Left forelimb (tissue), 1 donor: ENCODE data around the gene ZNFX1.
"Not testable (repeated sequence)": the region's sequence is repeated elsewhere in the genome, so short reads cannot be mapped to it uniquely, and the experiment has no call there.

Source experiments
- DNase-seq: peaks from one replicate; pipeline ENCODE4 v3.0.0-alpha.2; 2018; ENCODE audit warnings: low spot score

The ZNFX1 gene

DNA sequence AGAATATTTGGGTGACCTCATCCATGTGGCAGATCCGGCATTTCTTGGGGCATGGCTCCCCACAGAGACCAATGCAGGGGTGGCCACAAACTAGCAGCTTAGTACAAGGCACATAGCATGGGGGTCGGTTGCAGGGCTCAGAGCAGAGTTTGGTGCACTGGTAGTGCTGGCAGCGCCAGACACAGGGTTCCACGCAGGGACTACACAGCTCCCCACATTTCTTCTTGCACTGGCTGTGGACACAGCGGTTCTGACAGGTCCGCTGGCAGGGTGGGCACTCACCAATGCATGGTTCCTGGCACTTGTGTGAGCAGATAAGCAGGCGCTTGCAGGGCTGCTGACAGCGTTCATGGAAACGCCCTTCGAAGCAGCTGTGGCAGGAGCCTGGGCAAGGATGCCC, 29.6 kb downstream of the ZNFX1 start:
- no peak for DNase-seq

GRCh38 chr20:49247792-49248191, 30.1 kb downstream of the ZNFX1 start:
- no peak for DNase-seq

GRCh38 chr20:49247169-49247723, 30.6 kb downstream of the ZNFX1 start:
- no peak for DNase-seq

DNA sequence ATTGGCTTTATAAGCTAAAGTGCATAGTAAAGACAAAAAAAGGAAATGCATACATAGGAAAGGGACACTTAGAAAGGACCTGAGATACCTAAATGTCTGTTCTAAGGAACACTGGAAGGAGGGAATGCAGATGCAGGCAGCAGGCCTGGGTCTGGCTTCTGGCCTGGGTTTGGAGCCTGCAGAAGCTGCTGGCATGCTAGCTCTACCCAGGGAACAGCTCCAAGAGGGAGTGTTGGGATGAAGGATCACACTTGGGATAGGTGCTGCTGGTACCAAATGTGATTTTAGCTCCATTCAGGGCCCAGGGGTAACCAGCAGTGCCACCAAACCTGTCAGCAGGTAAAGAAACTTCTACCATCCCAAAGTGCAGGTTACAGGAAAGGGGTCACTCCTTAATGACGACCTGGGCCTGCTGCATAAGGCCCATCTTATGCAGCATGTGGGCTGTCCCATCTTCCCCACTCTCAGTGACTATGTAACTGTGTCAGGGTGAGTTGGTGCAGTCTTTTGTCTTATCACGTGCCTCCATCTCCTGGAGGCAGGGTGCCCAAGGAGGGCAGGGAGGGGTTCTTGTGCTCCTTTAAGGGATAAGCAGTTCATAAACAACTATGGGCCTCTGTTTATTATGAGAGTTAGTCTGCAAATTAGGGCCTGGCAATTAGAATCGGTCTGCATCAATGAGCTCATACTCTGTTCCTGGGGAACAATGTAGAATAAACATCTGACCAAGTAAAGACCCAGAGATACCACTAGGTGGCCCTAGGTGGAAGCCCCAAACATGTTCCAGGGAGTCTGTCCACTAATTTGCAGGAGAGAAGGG, 31.7 kb downstream of the ZNFX1 start:
- no peak for DNase-seq

GRCh38 chr20:49237531-49237930, 40.3 kb downstream of the ZNFX1 start:
- no peak for DNase-seq

DNA sequence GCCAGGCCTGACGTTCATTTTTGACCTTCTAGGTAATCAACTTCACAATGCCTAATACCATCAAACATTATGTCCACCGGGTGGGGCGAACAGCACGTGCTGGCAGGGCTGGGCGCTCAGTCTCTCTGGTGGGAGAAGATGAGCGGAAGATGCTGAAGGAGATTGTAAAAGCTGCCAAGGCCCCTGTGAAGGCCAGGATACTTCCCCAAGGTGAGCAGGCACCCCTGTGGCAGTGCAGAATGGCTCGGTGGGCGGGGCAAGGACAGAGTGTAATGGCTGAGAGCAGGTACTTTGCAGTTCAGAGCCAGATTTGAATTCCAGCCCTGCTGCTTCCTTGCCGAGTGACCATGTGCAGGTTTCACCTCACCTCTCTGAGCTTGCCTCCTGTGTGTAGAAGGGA, 41.6 kb downstream of the ZNFX1 start:
- DNase-seq: no peak

- DNase-seq: no peak
These were observed 43.0 kb downstream of the ZNFX1 start for GRCh38 chr20:49234831-49235230.

DNA sequence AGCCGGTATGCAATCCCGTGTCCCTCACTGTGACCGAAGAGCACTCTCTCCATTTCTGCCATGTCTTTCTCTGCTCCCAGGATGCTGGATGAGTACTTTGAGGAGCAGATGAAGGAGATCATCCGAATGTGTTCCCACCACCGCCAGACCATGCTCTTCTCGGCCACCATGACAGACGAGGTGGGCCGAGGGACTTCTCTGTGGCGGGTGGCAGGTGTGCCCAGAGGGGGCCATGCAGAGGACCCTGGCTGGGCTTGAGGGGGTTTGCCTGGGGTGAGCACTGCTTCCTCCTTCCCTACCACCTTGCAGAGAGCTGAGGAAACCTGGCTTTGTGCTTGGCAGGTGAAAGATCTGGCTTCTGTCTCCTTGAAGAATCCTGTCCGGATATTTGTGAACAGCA, 44.6 kb downstream of the ZNFX1 start:
- DNase-seq: no peak

GRCh38 chr20:49231471-49231870, 46.4 kb downstream of the ZNFX1 start:
- DNase-seq: no peak

DNA sequence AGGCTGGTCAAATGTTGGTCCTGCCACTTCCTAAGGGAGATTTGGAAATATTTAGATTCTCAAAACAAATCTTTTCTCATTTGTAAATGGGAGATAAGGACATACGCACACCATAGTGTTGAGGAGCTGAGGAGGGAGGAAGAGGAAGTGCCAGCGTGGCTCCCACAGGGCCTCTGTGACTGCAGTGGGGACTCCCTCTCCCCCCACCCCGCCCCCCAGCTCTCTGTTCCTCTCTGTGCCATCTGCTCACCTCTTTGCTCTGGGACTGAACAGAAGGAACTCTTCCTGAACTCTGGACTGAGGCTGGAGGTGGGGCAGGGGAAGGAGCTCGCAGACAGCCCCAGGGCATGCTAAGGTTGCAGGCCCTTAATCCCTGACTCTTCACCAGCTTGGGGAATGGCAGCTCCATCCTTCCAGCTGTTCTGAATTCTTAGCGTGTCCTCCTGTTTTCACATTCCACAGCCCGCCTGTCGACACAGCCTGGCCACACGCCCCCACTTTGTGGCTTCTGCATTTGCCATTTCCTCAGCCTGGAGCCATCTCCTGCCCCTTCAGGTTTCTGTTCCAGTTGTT, 47.2 kb downstream of the ZNFX1 start:
- peak; percentile 73 for DNase-seq

GRCh38 chr20:49230021-49230420, 47.8 kb downstream of the ZNFX1 start:
- DNase-seq: no peak

DNA sequence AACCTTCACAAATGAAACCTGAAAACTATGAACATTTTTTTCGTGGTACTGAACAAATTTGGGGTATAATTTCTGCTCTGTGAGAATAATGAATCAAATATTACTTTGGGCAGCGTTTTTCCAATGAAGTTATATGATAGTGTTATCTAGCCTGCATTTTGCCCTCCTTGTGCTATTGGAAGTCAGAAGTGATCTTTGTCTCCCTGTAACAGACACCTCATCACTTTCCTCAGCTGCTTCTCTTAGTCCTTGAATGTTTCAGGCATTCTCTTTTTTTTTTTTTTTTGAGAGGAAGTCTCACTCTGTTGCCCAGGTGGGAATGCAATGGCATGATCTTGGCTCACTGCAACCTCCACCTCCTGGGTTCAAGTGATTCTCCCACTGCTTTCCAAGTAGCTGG, 48.5 kb downstream of the ZNFX1 start:
- DNase-seq: no peak

GRCh38 chr20:49228676-49229075, 49.2 kb downstream of the ZNFX1 start:
- no peak for DNase-seq

DNA sequence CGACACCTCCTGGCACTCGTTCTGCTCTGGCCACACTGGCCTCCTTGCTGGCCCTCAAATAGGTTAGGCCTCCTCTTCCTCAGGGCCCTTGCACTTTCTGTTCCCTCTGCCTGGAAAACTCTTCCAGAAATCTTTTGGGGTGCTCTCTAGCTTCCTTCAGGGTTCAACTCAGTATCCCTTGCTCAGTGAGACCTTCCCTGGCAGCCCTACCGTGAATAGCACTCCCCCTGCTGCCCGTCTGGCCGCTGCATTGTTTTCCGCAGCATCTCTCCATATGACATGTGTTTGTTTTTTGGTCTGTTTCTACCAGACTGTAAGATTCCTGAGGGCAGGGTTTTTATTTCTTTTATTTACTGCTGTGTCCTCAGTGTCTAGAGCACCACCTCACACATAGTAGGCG, 52.0 kb downstream of the ZNFX1 start:
- no peak for DNase-seq

DNA sequence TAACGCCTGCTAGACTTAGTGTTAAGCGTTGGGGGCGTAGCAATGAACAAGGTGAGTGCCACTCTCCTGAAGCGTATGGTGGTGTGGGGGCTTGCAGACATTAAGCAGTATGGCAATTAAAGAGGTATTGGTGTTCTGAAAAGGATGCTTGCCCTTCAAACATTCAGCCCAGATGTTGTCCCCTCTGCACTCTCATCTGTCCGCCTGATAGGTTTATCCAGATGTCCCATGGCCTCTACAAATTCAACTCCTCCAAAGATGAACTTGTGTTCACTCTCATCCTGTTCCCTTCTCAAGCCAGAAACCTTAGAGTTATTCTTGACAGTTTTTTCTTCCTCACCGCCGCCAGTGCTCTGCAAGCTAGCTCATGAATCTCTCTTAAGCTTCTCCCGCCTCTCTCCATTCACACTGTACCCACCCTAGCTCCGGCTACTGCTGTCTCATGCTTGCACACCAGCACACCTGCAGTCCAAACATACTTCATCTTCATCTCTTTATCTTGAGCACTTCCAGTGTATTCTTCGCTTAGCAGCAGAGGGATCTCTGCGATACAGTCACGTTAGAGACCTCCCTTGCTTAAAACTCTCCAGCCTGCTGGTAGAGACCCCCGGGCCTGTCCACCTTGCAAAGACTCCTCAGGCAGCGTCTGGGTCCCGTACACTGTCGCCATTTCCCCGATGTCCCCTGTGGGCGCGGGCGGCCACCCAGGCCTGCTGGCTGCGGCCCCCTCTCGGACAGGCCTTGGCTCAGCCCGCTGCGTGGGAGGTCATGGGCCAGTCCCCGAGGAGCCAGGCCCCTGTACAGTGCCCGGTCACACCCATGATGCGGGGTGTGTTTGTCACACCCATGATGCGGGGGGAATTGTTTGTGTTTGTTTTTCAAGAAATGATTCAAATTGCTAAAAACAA, 57.7 kb downstream of the ZNFX1 start:
- DNase-seq: no peak

DNA sequence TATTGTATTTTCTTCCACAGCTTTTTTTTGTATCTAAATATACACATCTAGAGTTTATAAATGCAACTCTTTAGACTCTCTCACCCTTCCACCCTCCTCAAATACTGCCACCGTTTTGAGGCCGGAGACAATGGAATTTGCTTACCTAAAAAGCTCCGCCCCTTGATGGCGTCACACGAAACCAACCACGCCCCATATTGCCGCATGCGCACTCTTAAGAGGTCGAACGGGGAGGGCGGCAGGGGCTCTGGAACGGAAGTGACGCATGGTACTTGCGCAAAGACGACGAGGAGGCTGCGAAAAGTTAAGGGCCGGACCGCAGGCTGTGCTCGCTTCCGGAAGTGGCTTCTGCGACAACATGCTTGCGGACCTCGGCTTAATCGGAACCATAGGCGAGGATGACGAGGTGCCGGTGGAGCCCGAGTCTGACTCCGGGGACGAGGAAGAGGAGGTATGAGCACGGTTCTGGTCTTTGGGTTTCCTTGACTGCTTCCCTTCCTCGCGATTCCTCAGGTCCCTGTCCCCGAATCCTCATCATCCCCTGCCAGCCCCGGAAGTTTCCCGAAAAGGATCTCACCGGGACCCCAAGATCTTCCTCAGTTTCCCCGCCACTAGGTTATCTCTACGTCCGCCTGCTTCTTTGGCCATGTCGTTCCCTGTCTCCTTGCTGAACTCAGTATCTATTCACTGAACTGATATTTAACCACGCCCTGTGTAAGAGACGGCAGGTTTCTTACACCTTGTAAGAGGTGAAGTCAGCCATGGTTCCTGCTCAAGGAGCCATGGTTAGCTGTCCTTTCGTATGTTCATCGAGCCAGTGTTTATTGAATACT, 58.5 kb downstream of the ZNFX1 start, which contains the start of gene DDX27:
DDX27 (plus strand) TSS at position 326 of the 833 bp plus-strand sequence; CDS start at position 359, 33 bp downstream.
- DNase-seq: peak; percentile 99

GRCh38 chr20:49218739-49219090, 59.1 kb downstream of the ZNFX1 start:
- DNase-seq: not testable (repeated sequence)

DNA sequence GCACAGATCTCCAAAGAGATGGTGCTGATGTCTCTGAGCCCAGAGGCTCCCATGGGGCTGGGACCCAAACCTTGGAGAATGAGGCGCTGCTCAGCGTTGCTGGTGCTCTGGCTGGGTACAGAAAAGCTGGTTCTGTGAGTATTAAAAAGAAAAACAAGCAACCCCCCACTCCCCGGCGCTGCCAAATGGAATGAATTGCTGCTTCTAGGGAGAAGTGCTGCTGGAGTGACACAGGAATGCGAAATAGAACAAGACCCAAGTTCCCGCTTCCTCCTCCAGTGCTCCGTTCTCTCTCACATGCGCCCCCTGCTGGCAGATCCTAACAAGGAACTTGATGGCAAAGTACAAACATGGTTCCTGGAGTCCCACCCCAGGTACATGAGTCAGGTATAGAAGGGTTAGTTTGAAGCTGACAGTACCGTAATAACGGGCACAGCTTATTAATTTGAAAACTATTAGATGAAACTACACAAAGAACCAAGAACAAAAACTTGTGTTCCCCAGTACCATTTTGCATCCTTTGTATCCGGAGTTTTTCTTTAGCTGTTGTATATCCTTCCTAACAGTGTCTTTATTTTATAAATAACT, 60.8 kb downstream of the ZNFX1 start:
- DNase-seq: peak; percentile 89

DNA sequence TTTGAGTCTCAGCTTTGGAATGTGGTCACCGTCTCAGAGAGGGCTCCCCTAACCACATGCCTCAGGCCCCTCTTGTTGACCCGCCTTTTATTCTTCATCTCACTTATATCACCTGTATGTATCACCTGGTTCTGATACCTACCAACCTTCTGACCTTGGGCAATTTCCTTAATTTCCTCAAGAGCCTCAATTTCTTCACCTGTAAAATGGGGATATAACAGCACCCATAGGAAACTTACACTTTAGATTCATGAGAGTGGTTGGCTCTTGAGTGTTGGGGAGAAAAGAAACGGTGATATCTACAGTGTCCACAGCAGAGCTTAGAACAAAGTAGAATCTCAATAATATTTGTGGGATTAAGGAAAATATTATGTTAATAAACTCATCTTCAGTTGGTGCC, 62.6 kb downstream of the ZNFX1 start:
- no peak for DNase-seq

- DNase-seq: no peak
These were observed 63.3 kb downstream of the ZNFX1 start for GRCh38 chr20:49214571-49214970.

- DNase-seq: no peak
These were observed 67.1 kb downstream of the ZNFX1 start for GRCh38 chr20:49210757-49211110.
